ENCODE data around the gene TNPO1. TPM values are rescaled to one million over a fixed set of nuclear protein-coding genes. Genes with fewer than 3 reads are reported as not detected.

The TNPO1 gene
- polyA plus RNA-seq, 2 of the 4 experiments (the other 2 are of a cell fraction): 199 to 350 TPM

DNA sequence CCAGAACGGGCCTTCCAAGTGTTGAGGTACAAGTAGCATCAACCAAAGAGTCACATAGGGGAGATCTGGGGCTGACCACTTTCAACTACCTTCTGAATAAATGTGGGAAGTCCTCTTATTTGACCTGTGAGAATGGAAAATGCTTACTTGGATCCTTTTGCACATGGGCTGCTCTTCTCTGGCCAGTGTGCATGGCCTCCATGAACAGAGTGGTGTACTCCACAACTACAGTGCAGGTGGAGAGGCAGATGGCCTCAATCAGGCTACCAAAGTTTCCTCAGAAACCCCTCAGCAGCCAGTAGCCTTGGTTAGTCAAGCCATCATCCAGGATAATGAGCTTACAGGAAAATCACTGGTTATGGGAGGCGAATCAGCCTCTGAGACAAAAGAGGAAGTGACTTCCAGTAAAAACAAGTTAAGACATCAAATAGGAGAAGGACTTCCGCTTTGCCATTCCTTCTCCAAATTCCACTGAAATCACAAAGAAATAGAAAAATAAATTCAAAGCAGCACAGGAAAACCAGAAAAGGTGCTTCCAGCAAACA is 121.1 kb downstream of the TNPO1 start (continued):
- TF ChIP-seq ZNF302 (CRISPR knock-in tag; IDR thresholded peaks at IDR 0.05) (no peak), HDAC2 (IDR thresholded peaks at IDR 0.05) (no peak)

DNA sequence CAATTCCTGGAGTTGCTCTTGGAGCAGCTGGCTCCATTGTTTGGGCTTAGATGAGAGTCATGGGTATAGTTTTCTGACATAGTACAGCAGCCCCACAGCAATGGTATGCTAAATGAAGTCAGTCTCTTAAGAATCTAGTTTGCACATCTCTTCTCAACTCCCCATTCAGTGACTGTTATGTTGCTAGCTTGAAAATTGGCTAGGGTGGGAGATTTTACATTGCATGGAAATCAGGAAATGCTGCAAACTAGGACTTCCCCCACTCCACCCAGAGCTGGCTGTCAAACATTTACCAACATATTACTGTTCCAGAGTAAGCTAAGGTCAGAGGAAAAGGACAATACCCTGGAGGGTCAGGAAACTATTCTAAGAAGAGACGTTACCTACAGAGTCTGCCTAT is 121.7 kb downstream of the TNPO1 start:
- Histone ChIP-seq H3K4me3 (no peak overlapping the region), H3K27ac (no peak overlapping the region), H3K4me2 (peak overlapping the region; percentile 29), H3K4me1 (peaks cover 8% of the 10 kb centered on the region; the same call in 1 of the 3 replicates), H3K9me3 (no peaks in the 10 kb centered on the region)
- TF ChIP-seq ZNF302 (CRISPR knock-in tag; IDR thresholded peaks at IDR 0.05) (no peak), HEYL (CRISPR knock-in tag; IDR thresholded peaks at IDR 0.05) (no peak), CBX8 (IDR thresholded peaks at IDR 0.05) (no peak), ZSCAN20 (CRISPR knock-in tag; IDR thresholded peaks at IDR 0.05) (no peak), PHF8 (IDR thresholded peaks at IDR 0.05; ENCODE audit: borderline replicate concordance, low read depth) (no peak), CHD4 (IDR thresholded peaks at IDR 0.05; ENCODE audit: borderline replicate concordance) (no peak), ZFP36 (IDR thresholded peaks at IDR 0.05; ENCODE audit: borderline replicate concordance, partially characterized antibody) (no peak)
- ATAC-seq (peak in 1 of 2 experiments; percentile 47; a peak in 3 of 6 replicates), DNase-seq (ENCODE audit: low read depth in 1 of 2, low spot score in 1 of 2) (no peak), FAIRE-seq (no peak)
- ChIA-PET CTCF (interaction anchor here (1.0 to 1.4 kb wide), 2 partner anchors 13 to 278 kb away, joined by 3 read pairs; no protein-coding TSS in a partner anchor), POLR2A (no interaction called here)
- WGBS (ENCODE audit: missing lambda C conversion rate): 6% methylated on average over 1 of the region's 1 CpG

DNA sequence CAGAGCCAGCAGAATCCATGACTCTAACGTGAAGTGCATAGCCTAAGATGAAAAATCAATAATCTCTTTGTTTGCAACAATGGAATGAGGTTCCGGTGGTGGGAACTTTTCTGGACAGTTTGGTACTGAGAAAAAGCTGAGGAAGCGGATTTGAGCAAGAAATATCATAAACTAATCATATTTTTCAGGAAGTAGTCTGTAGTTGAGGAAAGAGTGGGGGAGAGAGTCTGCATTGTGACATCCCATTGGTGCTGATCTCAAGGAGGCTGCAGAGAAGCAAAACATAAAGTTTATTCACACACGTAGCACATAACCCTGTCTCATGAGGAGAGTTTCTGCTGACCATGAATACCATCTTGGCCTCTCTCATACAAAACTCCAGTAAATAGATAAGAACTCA is 123.6 kb downstream of the TNPO1 start:
- POLR2A ChIA-PET: no interaction called here

DNA sequence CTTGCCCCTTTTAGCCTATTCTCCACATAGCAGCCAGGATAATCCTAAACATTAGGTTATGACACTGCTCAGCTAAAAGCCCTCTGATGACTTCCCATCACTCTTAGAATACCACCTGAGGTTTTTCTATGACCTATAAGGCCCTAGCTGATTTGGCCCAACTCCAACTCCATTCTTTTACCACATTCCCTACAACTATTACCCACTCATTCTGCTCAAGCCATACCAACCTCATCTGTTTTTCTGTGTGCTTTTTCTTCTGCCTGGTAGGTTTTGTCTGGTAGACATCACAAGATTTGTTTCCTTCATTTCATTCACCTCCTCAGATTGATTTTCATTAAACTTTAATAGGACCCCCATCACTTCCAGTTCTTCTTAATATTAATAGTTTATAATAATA is 126.8 kb downstream of the TNPO1 start:
- POLR2A ChIA-PET: no interaction called here
- no peak for FAIRE-seq
- no peak for ATAC-seq
- DNase-seq (ENCODE audit: low read depth in 1 of 2, low spot score in 1 of 2): no peak
- no peak overlapping the region for H3K4me2 ChIP-seq
- TF ChIP-seq FOSB (CRISPR knock-in tag; IDR thresholded peaks at IDR 0.05) (no peak), EP300 (IDR thresholded peaks at IDR 0.05) (no peak), RAD21 (conservative IDR thresholded peaks at IDR 0.05 in 1 of 2, IDR thresholded peaks at IDR 0.05 in 1 of 2) (no peak), ZFP36 (IDR thresholded peaks at IDR 0.05; ENCODE audit: borderline replicate concordance, partially characterized antibody) (no peak), MAZ (IDR thresholded peaks at IDR 0.05; ENCODE audit: borderline replicate concordance, low read depth, low read length) (no peak), RFX5 (IDR thresholded peaks at IDR 0.05) (no peak), CEBPB (IDR thresholded peaks at IDR 0.05) (no peak), HEYL (CRISPR knock-in tag; IDR thresholded peaks at IDR 0.05) (no peak), HDAC2 (IDR thresholded peaks at IDR 0.05) (no peak), SREBF2 (IDR thresholded peaks at IDR 0.05) (no peak), HOXB5 (CRISPR knock-in tag; IDR thresholded peaks at IDR 0.05) (no peak), TFCP2L1 (CRISPR knock-in tag; IDR thresholded peaks at IDR 0.05) (no peak), NR3C1 (IDR thresholded peaks at IDR 0.05) (no peak), ZNF302 (CRISPR knock-in tag; IDR thresholded peaks at IDR 0.05) (no peak)
- TF ChIP-seq, protein P1, sequence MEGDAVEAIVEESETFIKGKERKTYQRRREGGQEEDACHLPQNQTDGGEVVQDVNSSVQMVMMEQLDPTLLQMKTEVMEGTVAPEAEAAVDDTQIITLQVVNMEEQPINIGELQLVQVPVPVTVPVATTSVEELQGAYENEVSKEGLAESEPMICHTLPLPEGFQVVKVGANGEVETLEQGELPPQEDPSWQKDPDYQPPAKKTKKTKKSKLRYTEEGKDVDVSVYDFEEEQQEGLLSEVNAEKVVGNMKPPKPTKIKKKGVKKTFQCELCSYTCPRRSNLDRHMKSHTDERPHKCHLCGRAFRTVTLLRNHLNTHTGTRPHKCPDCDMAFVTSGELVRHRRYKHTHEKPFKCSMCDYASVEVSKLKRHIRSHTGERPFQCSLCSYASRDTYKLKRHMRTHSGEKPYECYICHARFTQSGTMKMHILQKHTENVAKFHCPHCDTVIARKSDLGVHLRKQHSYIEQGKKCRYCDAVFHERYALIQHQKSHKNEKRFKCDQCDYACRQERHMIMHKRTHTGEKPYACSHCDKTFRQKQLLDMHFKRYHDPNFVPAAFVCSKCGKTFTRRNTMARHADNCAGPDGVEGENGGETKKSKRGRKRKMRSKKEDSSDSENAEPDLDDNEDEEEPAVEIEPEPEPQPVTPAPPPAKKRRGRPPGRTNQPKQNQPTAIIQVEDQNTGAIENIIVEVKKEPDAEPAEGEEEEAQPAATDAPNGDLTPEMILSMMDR (IDR thresholded peaks at IDR 0.05): no peak
- TF ChIP-seq, protein P2, sequence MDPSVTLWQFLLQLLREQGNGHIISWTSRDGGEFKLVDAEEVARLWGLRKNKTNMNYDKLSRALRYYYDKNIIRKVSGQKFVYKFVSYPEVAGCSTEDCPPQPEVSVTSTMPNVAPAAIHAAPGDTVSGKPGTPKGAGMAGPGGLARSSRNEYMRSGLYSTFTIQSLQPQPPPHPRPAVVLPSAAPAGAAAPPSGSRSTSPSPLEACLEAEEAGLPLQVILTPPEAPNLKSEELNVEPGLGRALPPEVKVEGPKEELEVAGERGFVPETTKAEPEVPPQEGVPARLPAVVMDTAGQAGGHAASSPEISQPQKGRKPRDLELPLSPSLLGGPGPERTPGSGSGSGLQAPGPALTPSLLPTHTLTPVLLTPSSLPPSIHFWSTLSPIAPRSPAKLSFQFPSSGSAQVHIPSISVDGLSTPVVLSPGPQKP (IDR thresholded peaks at IDR 0.05; ENCODE audit: low read depth, low read length): no peak
- TF ChIP-seq, protein P3, sequence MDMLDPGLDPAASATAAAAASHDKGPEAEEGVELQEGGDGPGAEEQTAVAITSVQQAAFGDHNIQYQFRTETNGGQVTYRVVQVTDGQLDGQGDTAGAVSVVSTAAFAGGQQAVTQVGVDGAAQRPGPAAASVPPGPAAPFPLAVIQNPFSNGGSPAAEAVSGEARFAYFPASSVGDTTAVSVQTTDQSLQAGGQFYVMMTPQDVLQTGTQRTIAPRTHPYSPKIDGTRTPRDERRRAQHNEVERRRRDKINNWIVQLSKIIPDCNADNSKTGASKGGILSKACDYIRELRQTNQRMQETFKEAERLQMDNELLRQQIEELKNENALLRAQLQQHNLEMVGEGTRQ (IDR thresholded peaks at IDR 0.05): no peak
- TF ChIP-seq, protein P4, sequence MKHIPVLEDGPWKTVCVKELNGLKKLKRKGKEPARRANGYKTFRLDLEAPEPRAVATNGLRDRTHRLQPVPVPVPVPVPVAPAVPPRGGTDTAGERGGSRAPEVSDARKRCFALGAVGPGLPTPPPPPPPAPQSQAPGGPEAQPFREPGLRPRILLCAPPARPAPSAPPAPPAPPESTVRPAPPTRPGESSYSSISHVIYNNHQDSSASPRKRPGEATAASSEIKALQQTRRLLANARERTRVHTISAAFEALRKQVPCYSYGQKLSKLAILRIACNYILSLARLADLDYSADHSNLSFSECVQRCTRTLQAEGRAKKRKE (CRISPR knock-in tag; IDR thresholded peaks at IDR 0.05; ENCODE audit: low read depth): no peak
- CTCF ChIA-PET: no interaction called here
- peaks cover 4% of the 10 kb centered on the region; the same call in 1 of the 3 replicates for H3K4me1 ChIP-seq
- no peak overlapping the region for H3K27ac ChIP-seq
- no peak overlapping the region for H3K4me3 ChIP-seq
- no peaks in the 10 kb centered on the region for H3K9me3 ChIP-seq

More for the DNA sequence above, 123.6 kb downstream of the TNPO1 start:
- CTCF ChIA-PET: no interaction called here
- ATAC-seq (no peak; a peak in 1 of 6 replicates), DNase-seq (ENCODE audit: low read depth in 1 of 2, low spot score in 1 of 2) (no peak), FAIRE-seq (no peak)
- Histone ChIP-seq H3K4me2 (no peak overlapping the region), H3K4me3 (no peak overlapping the region), H3K9me3 (no peaks in the 10 kb centered on the region), H3K27ac (no peak overlapping the region), H3K4me1 (peaks cover 8% of the 10 kb centered on the region; the same call in 1 of the 3 replicates)
- 70% methylated on average over 4 of the region's 4 CpGs for WGBS (ENCODE audit: missing lambda C conversion rate)
- TF ChIP-seq MAFK (IDR thresholded peaks at IDR 0.05; ENCODE audit: partially characterized antibody) (peak; percentile 81), FOSL2 (IDR thresholded peaks at IDR 0.05) (no peak), FOSL2 (CRISPR knock-in tag; IDR thresholded peaks at IDR 0.05) (no peak), JUNB (IDR thresholded peaks at IDR 0.05) (no peak), EHF (CRISPR knock-in tag; IDR thresholded peaks at IDR 0.05) (no peak), TP53 (CRISPR knock-in tag; IDR thresholded peaks at IDR 0.05) (no peak), CBX8 (IDR thresholded peaks at IDR 0.05) (no peak), HOXB13 (CRISPR knock-in tag; IDR thresholded peaks at IDR 0.05; ENCODE audit: low read depth) (no peak)

Data from A549 (cell line).